Ishikawa (cell line): ENCODE data around the gene NOS1AP.

ENCODE experiments used
- EP300 ChIP-seq: IDR thresholded peaks from 2 replicates; pipeline ENCODE4 v1.6.1; 2012; ENCODE audit warnings: borderline replicate concordance
- NFIC ChIP-seq: IDR thresholded peaks from 2 replicates; pipeline ENCODE4 v1.6.1; 2012
- TEAD4 ChIP-seq: IDR thresholded peaks from 2 replicates; pipeline ENCODE4 v1.6.1; 2012

DNA sequence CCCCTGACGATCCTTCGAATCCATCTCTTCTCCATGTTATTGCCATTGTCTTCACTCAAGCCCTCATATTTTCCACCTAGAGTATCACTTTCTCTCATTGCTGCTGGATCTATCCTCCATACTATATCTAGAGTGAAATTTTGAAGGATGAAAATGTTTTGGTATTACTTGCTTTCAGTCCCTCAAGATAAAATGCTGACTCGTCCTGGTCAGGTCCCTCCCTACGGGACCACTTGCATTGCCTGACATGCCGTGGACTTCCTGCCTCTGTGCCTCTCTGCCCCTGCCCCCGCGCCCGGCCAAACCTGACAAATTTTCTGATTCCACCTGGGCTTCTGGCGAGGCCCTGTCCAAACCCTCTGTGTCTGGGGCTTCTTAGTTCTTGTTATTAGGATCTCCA lies 283.6 kb downstream of the NOS1AP start:
- TF ChIP-seq TEAD4 (no peak), NFIC (no peak), EP300 (no peak)
